Ishikawa (cell line): Measurements from ENCODE around the gene C11orf68.

ENCODE experiments used
- CEBPB ChIP-seq: IDR thresholded peaks from 2 replicates; pipeline ENCODE4 v1.6.1; 2012
- CREB1 ChIP-seq: IDR thresholded peaks from 2 replicates; pipeline ENCODE4 v1.6.1; 2012; ENCODE audit warnings: low read depth
- EGR1 ChIP-seq: IDR thresholded peaks from 2 replicates; pipeline ENCODE4 v1.6.1; 2012
- EP300 ChIP-seq: IDR thresholded peaks from 2 replicates; pipeline ENCODE4 v1.6.1; 2012; ENCODE audit warnings: borderline replicate concordance
- FOXM1 ChIP-seq: IDR thresholded peaks from 2 replicates; pipeline ENCODE4 v1.6.1; 2012; ENCODE audit warnings: low read depth, borderline replicate concordance
- MAX ChIP-seq: IDR thresholded peaks from 2 replicates; pipeline ENCODE4 v1.6.1; 2012
- NFIC ChIP-seq: IDR thresholded peaks from 2 replicates; pipeline ENCODE4 v1.6.1; 2012
- RAD21 ChIP-seq: IDR thresholded peaks from 2 replicates; pipeline ENCODE4 v1.6.1; 2012; ENCODE audit warnings: low read depth
- REST ChIP-seq: IDR thresholded peaks from 2 replicates; pipeline ENCODE4 v1.6.1; 2012; ENCODE audit warnings: low read depth, mild to moderate bottlenecking
- TAF1 ChIP-seq: IDR thresholded peaks from 2 replicates; pipeline ENCODE4 v1.6.1; 2012; ENCODE audit warnings: low read depth, mild to moderate bottlenecking
- TCF12 ChIP-seq: IDR thresholded peaks from 2 replicates; pipeline ENCODE4 v1.6.1; 2012; ENCODE audit warnings: low read depth
- TEAD4 ChIP-seq: IDR thresholded peaks from 2 replicates; pipeline ENCODE4 v1.6.1; 2012
- USF1 ChIP-seq: IDR thresholded peaks from 2 replicates; pipeline ENCODE4 v1.6.1; 2012
- YY1 ChIP-seq: IDR thresholded peaks from 2 replicates; pipeline ENCODE4 v1.6.1; 2012; ENCODE audit warnings: low read depth
- ZBTB7A ChIP-seq: IDR thresholded peaks from 2 replicates; pipeline ENCODE4 v1.6.1; 2012; ENCODE audit warnings: low read depth

C11orf68 gene

GRCh38 chr11:65921033-65921555 is 2.2 kb upstream of the C11orf68 start:
- TF ChIP-seq USF1, result no peak
- no peak for TF ChIP-seq CREB1
- TF ChIP-seq EP300, result no peak
- TF ChIP-seq REST, result no peak
- no peak for TF ChIP-seq TCF12
- no peak for TF ChIP-seq NFIC

GRCh38 chr11:65920372-65920802 is 1.5 kb upstream of the C11orf68 start:
- no peak for TF ChIP-seq TEAD4
- TF ChIP-seq TAF1, result no peak
- TF ChIP-seq CREB1, result no peak

- TF ChIP-seq TAF1 (peak; percentile 27; the same call in 1 of the 2 replicates), ZBTB7A (0 out of 2 replicates have a peak, but pooled peaks have one; percentile 61), TCF12 (no peak), FOXM1 (no peak)
Observed at GRCh38 chr11:65919573-65920371, 910 bp upstream of the C11orf68 start.

- peak; percentile 56 for TF ChIP-seq TAF1
- TF ChIP-seq MAX, result peak; percentile 81
- TF ChIP-seq NFIC, result peak; percentile 54; the same call in 1 of the 2 replicates
- TF ChIP-seq YY1, result no peak
- peak; percentile 49; the same call in 1 of the 2 replicates for TF ChIP-seq CREB1
- TF ChIP-seq CEBPB, result peak; percentile 15; the same call in 1 of the 2 replicates
- TF ChIP-seq REST, result 0 out of 2 replicates have a peak, but pooled peaks have one; percentile 14
- peak; percentile 100 for TF ChIP-seq EGR1
- peak; percentile 63 for TF ChIP-seq EP300
- peak; percentile 59 for TF ChIP-seq TEAD4
- peak; percentile 78; the same call in 1 of the 2 replicates for TF ChIP-seq TCF12
- TF ChIP-seq FOXM1, result no peak
- peak; percentile 23; the same call in 1 of the 2 replicates for TF ChIP-seq USF1
- TF ChIP-seq ZBTB7A, result no peak
- no peak for TF ChIP-seq RAD21
Observed at GRCh38 chr11:65919141-65919572, 295 bp upstream of the C11orf68 start, which contains the start of gene DRAP1. DRAP1 (plus strand) TSS chr11:65919426; CDS start chr11:65919502, 76 bp downstream.

GRCh38 chr11:65917434-65918210 is 1.2 kb downstream of the C11orf68 start:
- TF ChIP-seq EGR1 (no peak), EP300 (no peak), FOXM1 (no peak), CEBPB (no peak), NFIC (no peak), TCF12 (no peak), CREB1 (no peak), MAX (no peak), REST (no peak), RAD21 (no peak), ZBTB7A (no peak), USF1 (no peak), TEAD4 (no peak), YY1 (no peak), TAF1 (no peak)
